ENCODE measurements around the gene EFCAB6. TPM values are rescaled to one million over a fixed set of nuclear protein-coding genes. Genes with fewer than 3 reads are reported as not detected.

EFCAB6 gene
- total and polyA plus RNA-seq, 2 donors (not counting 1 experiment from before 2014, with no cell fraction given) = 0.07 to 0.10 TPM

DNA sequence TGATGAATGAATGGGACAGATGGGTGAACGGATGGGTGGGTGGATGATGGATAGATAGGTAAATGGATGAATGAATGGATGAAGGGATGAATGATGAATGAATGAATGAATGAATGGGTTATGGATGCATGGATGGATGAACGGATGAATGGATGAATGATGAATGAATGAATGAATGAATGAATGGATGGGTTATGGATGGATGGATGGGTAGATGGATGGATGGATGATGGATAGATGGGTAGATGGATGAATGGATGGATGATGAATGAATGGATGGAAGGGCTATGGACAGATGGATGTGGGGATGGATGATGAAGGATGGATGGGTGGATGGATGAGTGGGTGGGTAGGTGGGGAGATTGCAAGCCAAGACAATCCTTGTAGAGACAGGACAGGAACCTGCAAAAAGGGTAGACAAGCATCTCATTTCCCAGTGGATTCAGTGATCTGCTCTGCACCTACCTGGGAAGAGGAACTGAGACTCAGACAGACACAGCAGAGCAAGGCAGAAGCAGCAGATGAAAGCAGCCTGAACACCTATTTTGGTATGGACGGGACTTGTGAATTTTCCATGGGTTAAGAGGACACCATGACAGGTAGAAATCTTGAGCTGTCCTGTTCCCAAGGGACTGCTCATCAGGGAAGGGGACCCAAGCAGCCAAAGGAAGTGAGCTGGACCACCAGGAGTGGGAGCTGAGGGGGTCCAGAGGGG is 68.0 kb downstream of the EFCAB6 start:
- ATAC-seq (ENCODE audit: low read depth) (no peak), DNase-seq (no peak)
- Mint-ChIP-seq H3K9me3 (ENCODE audit: insufficient read depth) (no peaks in the 10 kb centered on the region), H3K27me3 (peaks cover 27% of the 10 kb centered on the region), H3K4me3 (no peak overlapping the region), H3K4me1 (no peaks in the 10 kb centered on the region), H3K27ac (no peak overlapping the region)
- no peak overlapping the region for H3K9ac ChIP-seq (ENCODE audit: low read length)
- no peak overlapping the region for H3K4me2 ChIP-seq (replicated peaks; ENCODE audit: low read depth, low read length, poor library complexity, severe bottlenecking)
- no peaks in the 10 kb centered on the region for H4K20me1 ChIP-seq (ENCODE audit: control insufficient read depth, insufficient read depth, low read length, poor library complexity, severe bottlenecking)
- 85% methylated on average over 3 of the region's 3 CpGs for WGBS (ENCODE audit: insufficient coverage)
- CTCF ChIA-PET = interaction anchor here (0.6 kb wide), 1 partner anchor 16 kb away, joined by 3 read pairs; no protein-coding TSS in a partner anchor
- no peaks in the 10 kb centered on the region for H3K79me2 ChIP-seq (ENCODE audit: control insufficient read depth, insufficient read depth, low read length)
- no peaks in the 10 kb centered on the region for H3K36me3 ChIP-seq (replicated peaks in 1 of 2; ENCODE audit: control extremely low read depth in 1 of 2, control insufficient read depth in 1 of 2, extremely low read depth in 1 of 2, insufficient read depth in 2 of 2, low read length in 1 of 2)
- intact Hi-C loops (cut with micrococcal nuclease) = no loop called here
- H3K27me3 ChIP-seq (replicated peaks in 1 of 4; ENCODE audit: control extremely low read depth in 1 of 4, control insufficient read depth in 3 of 4, insufficient read depth in 4 of 4, low read length in 3 of 4) = peaks cover 0 to 9% (median 0%) of the 10 kb centered on the region in 4 experiments
- H3K27ac ChIP-seq (ENCODE audit: low read length in 2 of 2) = no peak overlapping the region
- TF ChIP-seq, protein P1, sequence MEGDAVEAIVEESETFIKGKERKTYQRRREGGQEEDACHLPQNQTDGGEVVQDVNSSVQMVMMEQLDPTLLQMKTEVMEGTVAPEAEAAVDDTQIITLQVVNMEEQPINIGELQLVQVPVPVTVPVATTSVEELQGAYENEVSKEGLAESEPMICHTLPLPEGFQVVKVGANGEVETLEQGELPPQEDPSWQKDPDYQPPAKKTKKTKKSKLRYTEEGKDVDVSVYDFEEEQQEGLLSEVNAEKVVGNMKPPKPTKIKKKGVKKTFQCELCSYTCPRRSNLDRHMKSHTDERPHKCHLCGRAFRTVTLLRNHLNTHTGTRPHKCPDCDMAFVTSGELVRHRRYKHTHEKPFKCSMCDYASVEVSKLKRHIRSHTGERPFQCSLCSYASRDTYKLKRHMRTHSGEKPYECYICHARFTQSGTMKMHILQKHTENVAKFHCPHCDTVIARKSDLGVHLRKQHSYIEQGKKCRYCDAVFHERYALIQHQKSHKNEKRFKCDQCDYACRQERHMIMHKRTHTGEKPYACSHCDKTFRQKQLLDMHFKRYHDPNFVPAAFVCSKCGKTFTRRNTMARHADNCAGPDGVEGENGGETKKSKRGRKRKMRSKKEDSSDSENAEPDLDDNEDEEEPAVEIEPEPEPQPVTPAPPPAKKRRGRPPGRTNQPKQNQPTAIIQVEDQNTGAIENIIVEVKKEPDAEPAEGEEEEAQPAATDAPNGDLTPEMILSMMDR (IDR thresholded peaks at IDR 0.05) = no peak
- TF ChIP-seq EZH2 (IDR thresholded peaks at IDR 0.05; ENCODE audit: borderline replicate concordance, insufficient read depth, low read depth, low read length, poor library complexity, severe bottlenecking) = no peak
- no peaks in the 10 kb centered on the region for H3K4me1 ChIP-seq (ENCODE audit: control insufficient read depth in 2 of 2, insufficient read depth in 2 of 2, low read length in 2 of 2)
- POLR2A ChIA-PET = no interaction called here
- no peak overlapping the region for H2AFZ ChIP-seq (ENCODE audit: insufficient read depth, low read depth, low read length, poor library complexity, severe bottlenecking)
- no peaks in the 10 kb centered on the region for H3K9me3 ChIP-seq (ENCODE audit: control extremely low read depth in 1 of 3, control insufficient read depth in 2 of 3, insufficient read depth in 1 of 3, low read length in 2 of 3)
- H3K4me3 ChIP-seq (ENCODE audit: control extremely low read depth in 1 of 5, extremely low read depth in 1 of 5, insufficient read depth in 1 of 5, low read depth in 2 of 5, low read length in 4 of 5) = no peak overlapping the region

DNA sequence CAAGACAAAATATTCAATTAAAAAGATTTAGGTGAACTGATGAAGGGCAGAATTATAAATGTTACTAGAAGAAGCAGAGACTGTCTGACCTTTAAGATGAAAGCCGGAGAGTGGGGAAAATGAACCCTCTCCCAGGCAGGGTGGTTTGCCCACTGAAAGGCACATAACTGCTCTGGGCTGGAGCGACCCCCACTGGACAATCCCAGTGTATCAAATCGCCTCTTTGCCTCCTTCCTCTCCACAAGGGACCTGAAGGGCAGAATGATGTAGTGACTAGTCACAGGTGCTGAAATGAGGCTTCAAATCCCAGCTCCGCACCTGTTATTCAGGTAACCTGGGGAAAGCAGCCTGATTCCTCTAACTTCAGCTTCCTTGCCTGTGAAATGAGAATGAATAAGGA is 69.0 kb downstream of the EFCAB6 start:
- no peaks in the 10 kb centered on the region for H3K9me3 ChIP-seq (ENCODE audit: control extremely low read depth in 1 of 3, control insufficient read depth in 2 of 3, insufficient read depth in 1 of 3, low read length in 2 of 3)
- H4K20me1 ChIP-seq (ENCODE audit: control insufficient read depth, insufficient read depth, low read length, poor library complexity, severe bottlenecking) = no peaks in the 10 kb centered on the region
- POLR2A ChIA-PET = no interaction called here

More for the DNA sequence above, 69.0 kb downstream of the EFCAB6 start:
- Mint-ChIP-seq H3K9me3 (ENCODE audit: insufficient read depth) (no peaks in the 10 kb centered on the region), H3K4me3 (no peak overlapping the region), H3K4me1 (no peaks in the 10 kb centered on the region), H3K27me3 (peaks cover 19% of the 10 kb centered on the region), H3K27ac (no peak overlapping the region)
- Histone ChIP-seq H3K4me2 (replicated peaks; ENCODE audit: low read depth, low read length, poor library complexity, severe bottlenecking) (no peak overlapping the region), H3K9ac (ENCODE audit: low read length) (no peak overlapping the region), H3K4me1 (ENCODE audit: control insufficient read depth in 2 of 2, insufficient read depth in 2 of 2, low read length in 2 of 2) (no peaks in the 10 kb centered on the region), H3K4me3 (ENCODE audit: control extremely low read depth in 1 of 5, extremely low read depth in 1 of 5, insufficient read depth in 1 of 5, low read depth in 2 of 5, low read length in 4 of 5) (no peak overlapping the region), H3K36me3 (replicated peaks in 1 of 2; ENCODE audit: control extremely low read depth in 1 of 2, control insufficient read depth in 1 of 2, extremely low read depth in 1 of 2, insufficient read depth in 2 of 2, low read length in 1 of 2) (no peaks in the 10 kb centered on the region), H3K27me3 (replicated peaks in 1 of 4; ENCODE audit: control extremely low read depth in 1 of 4, control insufficient read depth in 3 of 4, insufficient read depth in 4 of 4, low read length in 3 of 4) (peaks cover 0 to 9% (median 0%) of the 10 kb centered on the region in 4 experiments), H3K27ac (ENCODE audit: low read length in 2 of 2) (no peak overlapping the region), H3K79me2 (ENCODE audit: control insufficient read depth, insufficient read depth, low read length) (no peaks in the 10 kb centered on the region), H2AFZ (ENCODE audit: insufficient read depth, low read depth, low read length, poor library complexity, severe bottlenecking) (no peak overlapping the region)
- no CpG with 5 or more reads among the region's 4 CpGs for WGBS (ENCODE audit: insufficient coverage)
- no peak for TF ChIP-seq EZH2 (IDR thresholded peaks at IDR 0.05; ENCODE audit: borderline replicate concordance, insufficient read depth, low read depth, low read length, poor library complexity, severe bottlenecking)
- TF ChIP-seq, protein P1 (IDR thresholded peaks at IDR 0.05) = no peak
- DNase-seq = no peak
- ATAC-seq (ENCODE audit: low read depth) = no peak
- CTCF ChIA-PET = no interaction called here
- intact Hi-C loops (cut with micrococcal nuclease) = no loop called here
